HFF-Myc (cell line): ENCODE results near the gene ALPK1.

Experiments
- DNase-seq: peaks from one replicate; pipeline ENCODE4 v3.0.0-alpha.2; 2011; ENCODE audit warnings: low read depth; ENCODE audit errors: extremely low read depth
- H3K4me3 ChIP-seq: replicated peaks from 2 replicates; pipeline ENCODE4 v1.5.1; 2011; ENCODE audit warnings: low read depth, mild to moderate bottlenecking, control low read depth, low read length
- TF ChIP-seq, protein P1 (sequence below): IDR thresholded peaks from 2 replicates; pipeline ENCODE4 v1.5.1; 2012; ENCODE audit warnings: mild to moderate bottlenecking, low read depth, low read length, control low read depth; ENCODE audit errors: missing control alignments

ALPK1 gene

DNA sequence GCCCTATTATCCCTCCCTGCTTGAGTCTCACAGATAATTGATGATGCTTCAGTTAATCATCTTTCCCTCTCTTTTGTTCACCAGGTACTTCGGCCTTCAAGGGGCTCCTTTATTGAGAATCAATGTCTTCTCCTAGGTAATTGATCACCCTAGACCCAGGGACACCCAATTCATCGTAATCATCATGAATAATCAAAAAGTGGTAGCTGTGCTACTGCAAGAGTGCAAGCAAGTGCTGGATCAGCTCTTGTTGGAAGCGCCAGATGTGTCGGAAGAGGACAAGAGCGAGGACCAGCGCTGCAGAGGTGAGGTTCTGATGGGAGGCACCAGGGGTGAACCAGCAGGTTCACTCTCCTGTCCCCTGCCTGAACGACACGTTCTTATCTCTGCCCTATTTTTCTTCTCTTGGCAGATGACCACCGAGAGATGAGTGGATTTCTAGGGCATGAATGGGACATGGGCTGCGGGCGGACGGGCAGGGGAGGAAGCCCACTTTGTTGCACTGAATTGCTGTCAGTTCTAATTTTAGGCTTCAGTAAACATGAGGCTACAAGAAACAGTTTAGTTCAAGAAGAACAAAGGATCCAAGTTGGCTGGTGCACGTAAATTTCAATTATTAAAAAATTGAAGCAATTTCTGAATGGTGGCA lies 80.5 kb downstream of the ALPK1 start:
- H3K4me3 ChIP-seq: no peak overlapping the region
- TF ChIP-seq, protein P1, sequence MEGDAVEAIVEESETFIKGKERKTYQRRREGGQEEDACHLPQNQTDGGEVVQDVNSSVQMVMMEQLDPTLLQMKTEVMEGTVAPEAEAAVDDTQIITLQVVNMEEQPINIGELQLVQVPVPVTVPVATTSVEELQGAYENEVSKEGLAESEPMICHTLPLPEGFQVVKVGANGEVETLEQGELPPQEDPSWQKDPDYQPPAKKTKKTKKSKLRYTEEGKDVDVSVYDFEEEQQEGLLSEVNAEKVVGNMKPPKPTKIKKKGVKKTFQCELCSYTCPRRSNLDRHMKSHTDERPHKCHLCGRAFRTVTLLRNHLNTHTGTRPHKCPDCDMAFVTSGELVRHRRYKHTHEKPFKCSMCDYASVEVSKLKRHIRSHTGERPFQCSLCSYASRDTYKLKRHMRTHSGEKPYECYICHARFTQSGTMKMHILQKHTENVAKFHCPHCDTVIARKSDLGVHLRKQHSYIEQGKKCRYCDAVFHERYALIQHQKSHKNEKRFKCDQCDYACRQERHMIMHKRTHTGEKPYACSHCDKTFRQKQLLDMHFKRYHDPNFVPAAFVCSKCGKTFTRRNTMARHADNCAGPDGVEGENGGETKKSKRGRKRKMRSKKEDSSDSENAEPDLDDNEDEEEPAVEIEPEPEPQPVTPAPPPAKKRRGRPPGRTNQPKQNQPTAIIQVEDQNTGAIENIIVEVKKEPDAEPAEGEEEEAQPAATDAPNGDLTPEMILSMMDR: no peak
- DNase-seq: no peak

DNA sequence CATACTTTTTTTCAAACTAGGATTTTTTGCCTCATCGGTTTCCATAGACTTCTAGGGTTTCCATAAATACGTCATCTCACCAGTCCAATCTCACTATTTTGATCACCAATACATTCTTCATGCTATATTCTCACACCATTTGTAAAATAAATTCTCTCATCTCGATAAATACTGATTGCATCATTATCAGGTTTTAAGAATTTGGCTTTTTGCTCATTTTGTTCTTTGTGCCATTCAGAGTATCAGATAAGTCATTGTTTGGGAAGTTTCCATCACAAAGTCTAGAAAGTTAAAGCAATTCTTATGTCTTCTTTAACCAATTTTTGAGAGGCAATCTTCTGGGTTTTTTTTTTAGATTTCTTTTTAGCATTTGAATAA lies 81.1 kb downstream of the ALPK1 start:
- TF ChIP-seq, protein P1: no peak
- DNase-seq: no peak
- no peak overlapping the region for H3K4me3 ChIP-seq

DNA sequence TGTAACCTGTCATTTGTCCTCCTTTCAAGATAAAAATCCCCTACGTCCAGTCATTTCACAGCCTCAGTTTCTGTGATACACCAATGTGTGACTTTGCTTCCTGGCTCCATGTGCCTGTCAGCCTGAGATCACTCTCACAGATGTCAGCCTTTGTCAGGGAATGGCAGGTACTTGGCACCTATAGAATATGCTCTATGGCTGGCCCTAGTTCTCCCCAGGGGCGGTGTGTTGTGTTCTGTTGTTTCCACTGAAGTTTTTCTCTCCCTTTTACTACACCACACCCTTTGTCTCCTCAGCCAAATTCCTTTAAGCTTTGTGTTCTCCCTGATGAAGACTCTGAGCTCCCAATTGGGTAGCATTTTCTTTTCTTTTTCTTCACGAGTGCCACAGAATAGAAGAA lies 81.7 kb downstream of the ALPK1 start:
- DNase-seq: no peak
- no peak overlapping the region for H3K4me3 ChIP-seq
- TF ChIP-seq, protein P1: no peak

DNA sequence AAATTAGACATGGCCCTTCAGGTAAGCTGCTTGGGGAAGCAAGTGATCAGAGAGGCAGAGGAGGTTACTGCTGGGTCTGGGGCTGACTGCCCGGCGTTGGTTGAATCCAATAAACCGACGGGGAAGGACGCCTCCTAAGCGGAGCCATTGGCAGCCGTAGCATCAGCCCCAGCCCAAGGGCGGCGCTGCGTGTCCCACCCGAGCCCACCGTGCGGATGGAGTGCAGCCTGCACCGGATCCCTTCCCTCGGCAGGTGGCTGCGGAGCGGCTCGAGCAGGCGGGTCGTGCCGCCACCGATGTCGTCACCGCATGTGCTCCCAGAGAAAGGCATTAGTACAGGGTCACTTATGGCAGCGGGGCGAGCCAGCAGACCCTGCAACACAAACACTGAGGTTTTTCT lies 82.1 kb downstream of the ALPK1 start:
- TF ChIP-seq, protein P1: no peak
- H3K4me3 ChIP-seq: no peak overlapping the region
- no peak for DNase-seq

DNA sequence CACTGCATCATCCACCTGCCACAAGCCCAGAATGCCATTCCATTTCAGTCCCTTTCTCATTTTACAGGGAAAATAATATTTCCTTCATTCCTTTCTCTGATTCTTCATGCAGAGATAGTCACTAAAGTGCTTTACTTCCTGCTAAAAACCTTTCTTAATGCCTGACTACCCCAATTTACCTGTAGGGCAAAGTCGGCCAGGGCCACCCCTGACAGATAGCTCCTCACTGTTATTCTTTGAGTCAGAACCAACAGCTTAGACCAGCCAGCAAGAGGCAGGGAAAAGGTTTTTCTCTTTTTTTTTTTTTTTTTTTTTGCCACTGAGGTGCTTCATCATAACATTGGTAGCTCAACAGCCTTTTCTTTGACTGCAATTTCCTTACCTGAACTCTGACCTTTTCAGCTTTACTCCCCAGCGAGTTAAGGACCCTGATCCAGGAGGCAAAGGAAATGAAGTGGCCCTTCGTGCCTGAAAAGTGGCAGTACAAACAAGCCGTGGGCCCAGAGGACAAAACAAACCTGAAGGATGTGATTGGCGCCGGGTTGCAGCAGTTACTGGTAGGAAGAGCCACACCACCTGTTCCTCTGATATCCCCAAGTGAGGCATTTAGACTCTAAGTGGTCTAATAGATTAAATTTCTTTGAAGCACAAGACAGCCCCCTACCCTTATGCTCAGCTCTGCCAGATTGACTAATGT lies 85.0 kb downstream of the ALPK1 start:
- TF ChIP-seq, protein P1: no peak
- H3K4me3 ChIP-seq: no peak overlapping the region
- DNase-seq: no peak

DNA sequence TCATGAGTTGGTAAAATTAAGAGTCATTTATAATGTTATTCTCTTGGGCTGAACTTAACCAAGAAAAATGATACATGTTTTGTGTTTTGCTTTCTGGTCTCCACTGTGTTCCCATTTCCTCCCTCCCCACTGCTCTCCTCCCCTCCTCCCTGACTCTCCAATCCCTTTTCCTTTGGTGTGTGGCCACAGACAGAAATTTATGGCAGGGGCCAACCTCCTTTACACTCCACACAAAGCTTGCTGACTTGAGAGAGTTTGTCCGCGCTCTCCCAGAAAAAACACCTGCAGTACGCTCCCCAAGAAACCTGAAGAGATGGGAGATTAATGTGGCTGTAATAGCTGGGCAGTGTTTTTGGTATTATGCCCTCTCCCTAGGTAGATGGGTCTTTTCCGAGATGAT lies 88.9 kb downstream of the ALPK1 start:
- TF ChIP-seq, protein P1: no peak
- no peak for DNase-seq
- no peak overlapping the region for H3K4me3 ChIP-seq

DNA sequence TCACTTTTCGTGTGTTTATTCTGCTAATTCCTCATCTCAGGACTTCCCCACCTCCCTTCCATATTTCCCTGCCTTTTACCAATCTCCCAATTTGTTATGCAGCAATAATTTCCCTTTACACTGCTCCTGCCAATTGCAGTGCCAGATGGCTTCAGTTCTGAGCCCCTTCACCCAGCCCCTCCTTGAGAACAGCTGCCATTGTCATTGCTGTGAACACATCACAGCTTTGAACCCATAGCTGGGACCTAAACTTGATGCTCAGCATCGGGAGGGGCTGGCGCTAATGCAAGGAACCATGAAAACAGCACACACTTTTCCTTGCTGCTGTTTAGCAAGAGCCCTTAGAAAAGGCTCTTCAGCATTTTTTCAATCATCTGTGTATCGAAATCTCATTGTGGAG lies 104.9 kb downstream of the ALPK1 start:
- TF ChIP-seq, protein P1: no peak
- H3K4me3 ChIP-seq: no peak overlapping the region
- no peak for DNase-seq
